ENCODE measurements around the gene KDM1A. TPM values are rescaled to one million over a fixed set of nuclear protein-coding genes. Genes with fewer than 3 reads are reported as not detected.

KDM1A gene
- total and polyA plus RNA-seq, 4 donors, result 7.4 to 46.7 (median 21.5) TPM

DNA sequence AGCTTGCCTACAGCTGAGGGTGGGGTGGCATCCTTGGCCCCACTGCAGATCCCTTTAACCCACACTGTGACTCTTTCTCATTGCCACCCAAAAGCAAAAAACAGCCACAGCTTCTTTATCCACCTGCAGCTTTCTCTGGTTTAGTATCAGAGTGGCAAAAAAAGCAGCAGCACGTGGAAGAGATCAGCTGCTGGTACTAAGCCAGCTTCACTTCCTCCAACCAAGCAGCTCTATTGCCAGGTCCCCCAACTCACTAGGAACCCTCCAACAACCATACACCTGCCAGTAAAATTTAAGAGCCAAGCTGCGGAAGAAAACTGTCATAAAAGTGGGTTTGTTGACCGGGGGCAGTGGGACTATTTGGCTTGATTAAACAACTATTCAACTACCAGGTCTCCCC is 66.4 kb downstream of the KDM1A start:
- TF ChIP-seq, protein P1, sequence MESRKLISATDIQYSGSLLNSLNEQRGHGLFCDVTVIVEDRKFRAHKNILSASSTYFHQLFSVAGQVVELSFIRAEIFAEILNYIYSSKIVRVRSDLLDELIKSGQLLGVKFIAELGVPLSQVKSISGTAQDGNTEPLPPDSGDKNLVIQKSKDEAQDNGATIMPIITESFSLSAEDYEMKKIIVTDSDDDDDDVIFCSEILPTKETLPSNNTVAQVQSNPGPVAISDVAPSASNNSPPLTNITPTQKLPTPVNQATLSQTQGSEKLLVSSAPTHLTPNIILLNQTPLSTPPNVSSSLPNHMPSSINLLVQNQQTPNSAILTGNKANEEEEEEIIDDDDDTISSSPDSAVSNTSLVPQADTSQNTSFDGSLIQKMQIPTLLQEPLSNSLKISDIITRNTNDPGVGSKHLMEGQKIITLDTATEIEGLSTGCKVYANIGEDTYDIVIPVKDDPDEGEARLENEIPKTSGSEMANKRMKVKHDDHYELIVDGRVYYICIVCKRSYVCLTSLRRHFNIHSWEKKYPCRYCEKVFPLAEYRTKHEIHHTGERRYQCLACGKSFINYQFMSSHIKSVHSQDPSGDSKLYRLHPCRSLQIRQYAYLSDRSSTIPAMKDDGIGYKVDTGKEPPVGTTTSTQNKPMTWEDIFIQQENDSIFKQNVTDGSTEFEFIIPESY (IDR thresholded peaks at IDR 0.05), result no peak
- no peak for TF ChIP-seq EGR1 (IDR thresholded peaks at IDR 0.05; ENCODE audit: low read depth in 2 of 2)
- no peak for TF ChIP-seq NR2F2 (IDR thresholded peaks at IDR 0.05)
- no peak for TF ChIP-seq HNF4G (IDR thresholded peaks at IDR 0.05)
- Histone ChIP-seq H3K36me3 (ENCODE audit: control insufficient read depth in 4 of 4, insufficient read depth in 3 of 4, low read depth in 1 of 4, low read length in 3 of 4) (peaks cover 1 to 64% (median 33%) of the 10 kb centered on the region in 4 donors), H3K9ac (ENCODE audit: low read depth in 1 of 2, low read length in 2 of 2) (no peak overlapping the region), H3K27me3 (ENCODE audit: control insufficient read depth in 4 of 4, insufficient read depth in 4 of 4, low read length in 3 of 4) (no peaks in the 10 kb centered on the region), H3K27ac (ENCODE audit: low read depth in 1 of 2, low read length in 2 of 2) (no peak overlapping the region), H3K4me1 (ENCODE audit: control insufficient read depth in 4 of 4, insufficient read depth in 4 of 4, low read length in 3 of 4) (peaks cover 0 to 3% (median 0%) of the 10 kb centered on the region in 4 donors), H3K4me3 (ENCODE audit: low read depth in 1 of 3, low read length in 3 of 3) (no peak overlapping the region), H3K9me3 (ENCODE audit: control insufficient read depth in 4 of 4, low read length in 3 of 4) (no peaks in the 10 kb centered on the region)
- DNase-seq (ENCODE audit: low spot score), result no peak
- WGBS, result 83% methylated on average over 3 of the region's 3 CpGs

DNA sequence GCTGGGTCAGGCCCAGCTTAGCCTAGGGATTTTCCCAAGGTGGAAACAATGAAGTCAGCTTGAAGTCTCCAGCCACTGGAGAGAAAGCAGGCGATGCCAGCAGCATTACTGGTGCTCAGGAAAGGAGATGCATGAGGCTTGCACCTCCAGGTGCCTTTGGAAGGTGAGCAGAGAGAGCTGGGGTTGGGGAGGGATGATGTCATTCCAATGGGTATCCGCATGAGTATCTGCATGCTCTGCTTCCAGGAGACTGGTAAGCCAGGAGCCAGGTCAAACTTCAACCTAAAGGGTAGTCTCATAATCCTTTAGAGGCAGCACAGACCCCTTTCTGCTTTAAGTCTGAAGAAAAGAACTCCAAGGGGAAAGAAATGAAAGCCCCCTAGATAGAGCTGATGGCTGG is 68.8 kb downstream of the KDM1A start:
- Histone ChIP-seq H3K27me3 (ENCODE audit: control insufficient read depth in 4 of 4, insufficient read depth in 4 of 4, low read length in 3 of 4) (no peaks in the 10 kb centered on the region), H3K9me3 (ENCODE audit: control insufficient read depth in 4 of 4, low read length in 3 of 4) (no peaks in the 10 kb centered on the region), H3K4me3 (ENCODE audit: low read depth in 1 of 3, low read length in 3 of 3) (no peak overlapping the region), H3K9ac (ENCODE audit: low read depth in 1 of 2, low read length in 2 of 2) (no peak overlapping the region), H3K27ac (ENCODE audit: low read depth in 1 of 2, low read length in 2 of 2) (no peak overlapping the region), H3K36me3 (ENCODE audit: control insufficient read depth in 4 of 4, insufficient read depth in 3 of 4, low read depth in 1 of 4, low read length in 3 of 4) (peaks cover 5 to 60% (median 22%) of the 10 kb centered on the region in 4 donors), H3K4me1 (ENCODE audit: control insufficient read depth in 4 of 4, insufficient read depth in 4 of 4, low read length in 3 of 4) (peaks cover 0 to 3% (median 0%) of the 10 kb centered on the region in 4 donors)
- no peak for DNase-seq (ENCODE audit: low spot score)
- TF ChIP-seq HNF4A (conservative IDR thresholded peaks at IDR 0.05) (no peak), RAD21 (IDR thresholded peaks at IDR 0.05) (no peak), FOXA1 (IDR thresholded peaks at IDR 0.05) (no peak), TAF1 (conservative IDR thresholded peaks at IDR 0.05) (no peak), YY1 (IDR thresholded peaks at IDR 0.05) (no peak), GABPA (IDR thresholded peaks at IDR 0.05 in 1 of 2, conservative IDR thresholded peaks at IDR 0.05 in 1 of 2) (no peak), RXRA (IDR thresholded peaks at IDR 0.05) (no peak), SP1 (IDR thresholded peaks at IDR 0.05) (no peak), EGR1 (IDR thresholded peaks at IDR 0.05; ENCODE audit: low read depth in 2 of 2) (no peak), JUND (IDR thresholded peaks at IDR 0.05) (no peak), HNF4G (IDR thresholded peaks at IDR 0.05) (no peak)
- TF ChIP-seq, protein P1 (IDR thresholded peaks at IDR 0.05), result no peak
- TF ChIP-seq, protein P2, sequence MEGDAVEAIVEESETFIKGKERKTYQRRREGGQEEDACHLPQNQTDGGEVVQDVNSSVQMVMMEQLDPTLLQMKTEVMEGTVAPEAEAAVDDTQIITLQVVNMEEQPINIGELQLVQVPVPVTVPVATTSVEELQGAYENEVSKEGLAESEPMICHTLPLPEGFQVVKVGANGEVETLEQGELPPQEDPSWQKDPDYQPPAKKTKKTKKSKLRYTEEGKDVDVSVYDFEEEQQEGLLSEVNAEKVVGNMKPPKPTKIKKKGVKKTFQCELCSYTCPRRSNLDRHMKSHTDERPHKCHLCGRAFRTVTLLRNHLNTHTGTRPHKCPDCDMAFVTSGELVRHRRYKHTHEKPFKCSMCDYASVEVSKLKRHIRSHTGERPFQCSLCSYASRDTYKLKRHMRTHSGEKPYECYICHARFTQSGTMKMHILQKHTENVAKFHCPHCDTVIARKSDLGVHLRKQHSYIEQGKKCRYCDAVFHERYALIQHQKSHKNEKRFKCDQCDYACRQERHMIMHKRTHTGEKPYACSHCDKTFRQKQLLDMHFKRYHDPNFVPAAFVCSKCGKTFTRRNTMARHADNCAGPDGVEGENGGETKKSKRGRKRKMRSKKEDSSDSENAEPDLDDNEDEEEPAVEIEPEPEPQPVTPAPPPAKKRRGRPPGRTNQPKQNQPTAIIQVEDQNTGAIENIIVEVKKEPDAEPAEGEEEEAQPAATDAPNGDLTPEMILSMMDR (IDR thresholded peaks at IDR 0.05; ENCODE audit: low read depth, low read length, missing input control), result no peak
- TF ChIP-seq, protein P3, sequence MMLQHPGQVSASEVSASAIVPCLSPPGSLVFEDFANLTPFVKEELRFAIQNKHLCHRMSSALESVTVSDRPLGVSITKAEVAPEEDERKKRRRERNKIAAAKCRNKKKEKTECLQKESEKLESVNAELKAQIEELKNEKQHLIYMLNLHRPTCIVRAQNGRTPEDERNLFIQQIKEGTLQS (IDR thresholded peaks at IDR 0.05), result no peak
- TF ChIP-seq, protein P4, sequence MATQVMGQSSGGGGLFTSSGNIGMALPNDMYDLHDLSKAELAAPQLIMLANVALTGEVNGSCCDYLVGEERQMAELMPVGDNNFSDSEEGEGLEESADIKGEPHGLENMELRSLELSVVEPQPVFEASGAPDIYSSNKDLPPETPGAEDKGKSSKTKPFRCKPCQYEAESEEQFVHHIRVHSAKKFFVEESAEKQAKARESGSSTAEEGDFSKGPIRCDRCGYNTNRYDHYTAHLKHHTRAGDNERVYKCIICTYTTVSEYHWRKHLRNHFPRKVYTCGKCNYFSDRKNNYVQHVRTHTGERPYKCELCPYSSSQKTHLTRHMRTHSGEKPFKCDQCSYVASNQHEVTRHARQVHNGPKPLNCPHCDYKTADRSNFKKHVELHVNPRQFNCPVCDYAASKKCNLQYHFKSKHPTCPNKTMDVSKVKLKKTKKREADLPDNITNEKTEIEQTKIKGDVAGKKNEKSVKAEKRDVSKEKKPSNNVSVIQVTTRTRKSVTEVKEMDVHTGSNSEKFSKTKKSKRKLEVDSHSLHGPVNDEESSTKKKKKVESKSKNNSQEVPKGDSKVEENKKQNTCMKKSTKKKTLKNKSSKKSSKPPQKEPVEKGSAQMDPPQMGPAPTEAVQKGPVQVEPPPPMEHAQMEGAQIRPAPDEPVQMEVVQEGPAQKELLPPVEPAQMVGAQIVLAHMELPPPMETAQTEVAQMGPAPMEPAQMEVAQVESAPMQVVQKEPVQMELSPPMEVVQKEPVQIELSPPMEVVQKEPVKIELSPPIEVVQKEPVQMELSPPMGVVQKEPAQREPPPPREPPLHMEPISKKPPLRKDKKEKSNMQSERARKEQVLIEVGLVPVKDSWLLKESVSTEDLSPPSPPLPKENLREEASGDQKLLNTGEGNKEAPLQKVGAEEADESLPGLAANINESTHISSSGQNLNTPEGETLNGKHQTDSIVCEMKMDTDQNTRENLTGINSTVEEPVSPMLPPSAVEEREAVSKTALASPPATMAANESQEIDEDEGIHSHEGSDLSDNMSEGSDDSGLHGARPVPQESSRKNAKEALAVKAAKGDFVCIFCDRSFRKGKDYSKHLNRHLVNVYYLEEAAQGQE (IDR thresholded peaks at IDR 0.05), result no peak
- TF ChIP-seq, protein P5, sequence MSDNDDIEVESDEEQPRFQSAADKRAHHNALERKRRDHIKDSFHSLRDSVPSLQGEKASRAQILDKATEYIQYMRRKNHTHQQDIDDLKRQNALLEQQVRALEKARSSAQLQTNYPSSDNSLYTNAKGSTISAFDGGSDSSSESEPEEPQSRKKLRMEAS (IDR thresholded peaks at IDR 0.05), result no peak
- whole genome bisulfite sequencing, result 98% methylated on average over 2 of the region's 2 CpGs
